GM21825 (cell line): ENCODE results near the gene NKAIN1.
"Not testable (repeated sequence)": the region's sequence is repeated elsewhere in the genome, so short reads cannot be mapped to it uniquely, and the experiment has no call there.

Experiments
- ATAC-seq: cut with Tn5 transposase; IDR thresholded peaks from one replicate; pipeline ENCODE4 v1.9.1; 2021; ENCODE audit warnings: mild to moderate bottlenecking, moderate library complexity; ENCODE audit not compliant: unreplicated experiment

The NKAIN1 gene

DNA sequence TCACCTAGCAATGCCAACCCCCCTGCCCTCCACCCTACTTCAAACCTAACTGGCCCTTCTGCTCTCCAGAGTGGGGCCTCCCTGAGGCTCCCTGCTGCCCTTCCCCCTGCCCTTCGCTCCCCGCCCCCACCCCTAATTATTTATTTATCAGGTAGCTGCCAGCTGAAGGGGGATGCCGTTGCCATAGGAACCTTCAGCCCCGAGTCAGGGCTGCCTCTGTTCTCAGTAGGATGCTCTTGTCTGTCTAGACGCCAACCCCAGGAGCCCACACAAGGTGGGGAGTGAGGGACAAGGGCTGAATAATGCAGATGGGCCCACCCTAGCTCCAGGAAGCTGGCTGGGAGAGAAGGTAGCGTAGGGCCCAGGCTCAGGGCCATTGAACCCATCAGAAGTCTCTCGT, 41.1 kb downstream of the NKAIN1 start:
- ATAC-seq = no peak

DNA sequence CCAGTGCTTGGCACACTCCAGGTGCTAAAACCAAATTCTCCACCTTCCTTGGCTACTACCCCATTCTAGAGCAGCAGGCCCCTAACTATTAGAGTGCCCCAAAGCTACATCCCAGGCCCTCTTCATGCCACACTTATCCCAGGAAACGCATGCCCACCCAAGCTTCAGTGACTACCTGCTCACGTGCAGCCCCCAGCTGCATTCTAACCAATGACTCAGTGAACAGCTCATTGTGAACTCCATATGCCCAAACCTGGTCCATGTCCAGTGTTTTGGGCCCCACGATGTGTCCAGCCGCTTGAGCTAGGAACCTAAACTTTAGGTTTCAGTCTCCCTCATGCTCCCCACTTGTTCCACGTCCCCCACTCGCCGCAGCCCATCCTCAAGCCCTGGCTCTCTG, 41.5 kb downstream of the NKAIN1 start:
- ATAC-seq = no peak

DNA sequence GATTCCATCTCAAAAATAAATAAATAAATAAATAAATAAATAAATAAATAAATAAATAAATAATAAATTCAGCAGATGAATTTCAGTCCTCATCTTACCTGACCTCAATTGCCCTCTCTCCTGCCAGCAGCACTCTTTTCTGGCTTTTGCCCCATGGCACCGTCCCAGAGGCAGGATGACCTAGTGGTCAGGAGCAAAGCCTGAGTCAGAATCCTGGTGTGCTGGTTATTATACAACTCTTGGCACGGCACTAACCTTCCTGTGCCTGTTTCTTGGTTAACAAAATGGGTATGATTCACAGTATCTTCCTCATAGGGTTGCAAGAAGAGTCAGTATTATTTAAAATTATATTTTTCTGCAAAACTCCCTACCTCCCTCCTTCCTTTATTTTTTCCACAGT, 43.0 kb downstream of the NKAIN1 start:
- no peak for ATAC-seq

DNA sequence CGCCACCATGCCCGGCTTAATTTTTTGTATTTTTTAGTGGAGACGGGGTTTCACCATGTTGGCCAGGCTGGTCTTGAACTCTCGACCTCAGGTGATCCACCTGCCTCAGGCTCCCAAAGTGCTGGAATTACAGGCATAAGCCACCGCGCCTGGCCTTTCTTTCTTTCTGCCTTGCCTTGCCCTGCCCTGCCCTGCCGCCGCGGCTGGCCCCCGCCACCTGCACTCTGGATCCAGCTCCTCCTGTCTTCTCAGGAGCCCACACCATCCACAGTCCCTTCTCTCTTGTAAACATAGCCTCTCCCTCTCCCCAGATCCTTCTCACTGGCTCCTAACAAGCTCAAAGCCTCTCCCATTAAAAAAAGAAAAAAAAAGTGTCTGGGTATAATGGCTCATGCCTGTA, 44.4 kb downstream of the NKAIN1 start:
- not testable (repeated sequence) for ATAC-seq

DNA sequence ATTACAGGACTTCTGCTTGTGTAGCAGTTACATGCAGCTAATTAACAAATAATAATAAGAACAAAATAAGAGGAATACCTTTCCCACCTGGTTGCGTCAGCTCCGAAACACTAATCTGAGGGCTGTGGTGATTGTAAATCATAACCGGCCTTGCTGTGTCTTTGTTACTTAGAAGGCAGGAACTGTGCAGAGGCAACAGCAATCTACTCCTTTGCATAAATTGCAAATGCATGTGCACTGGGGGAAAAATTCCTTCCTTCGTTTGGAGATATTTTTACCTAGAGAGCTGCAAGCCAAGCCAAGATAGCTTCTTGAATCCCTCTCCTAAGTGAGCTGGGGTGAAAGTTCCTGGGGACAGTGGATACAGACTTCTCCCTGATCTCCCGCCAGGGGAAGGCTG, 46.0 kb downstream of the NKAIN1 start:
- ATAC-seq = no peak

DNA sequence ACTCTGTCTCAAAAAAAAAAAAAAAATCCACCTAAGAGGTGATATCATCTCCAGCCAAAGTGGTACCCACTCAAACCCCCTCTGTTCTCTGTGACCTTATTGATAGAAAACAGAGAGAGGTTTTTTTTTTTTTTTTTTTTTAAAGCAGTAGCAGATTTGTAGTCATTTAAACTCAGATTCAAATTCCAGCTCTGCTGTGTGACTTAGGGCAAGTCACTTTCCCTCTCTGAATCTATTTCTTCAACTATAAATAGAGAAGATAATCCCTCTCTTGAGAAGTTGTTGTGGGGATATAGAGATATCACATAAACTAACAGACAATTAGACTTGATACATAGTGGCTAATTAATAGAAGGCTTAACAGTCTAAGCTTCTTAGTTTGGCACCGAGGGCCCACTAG, 48.4 kb downstream of the NKAIN1 start:
- no peak for ATAC-seq

DNA sequence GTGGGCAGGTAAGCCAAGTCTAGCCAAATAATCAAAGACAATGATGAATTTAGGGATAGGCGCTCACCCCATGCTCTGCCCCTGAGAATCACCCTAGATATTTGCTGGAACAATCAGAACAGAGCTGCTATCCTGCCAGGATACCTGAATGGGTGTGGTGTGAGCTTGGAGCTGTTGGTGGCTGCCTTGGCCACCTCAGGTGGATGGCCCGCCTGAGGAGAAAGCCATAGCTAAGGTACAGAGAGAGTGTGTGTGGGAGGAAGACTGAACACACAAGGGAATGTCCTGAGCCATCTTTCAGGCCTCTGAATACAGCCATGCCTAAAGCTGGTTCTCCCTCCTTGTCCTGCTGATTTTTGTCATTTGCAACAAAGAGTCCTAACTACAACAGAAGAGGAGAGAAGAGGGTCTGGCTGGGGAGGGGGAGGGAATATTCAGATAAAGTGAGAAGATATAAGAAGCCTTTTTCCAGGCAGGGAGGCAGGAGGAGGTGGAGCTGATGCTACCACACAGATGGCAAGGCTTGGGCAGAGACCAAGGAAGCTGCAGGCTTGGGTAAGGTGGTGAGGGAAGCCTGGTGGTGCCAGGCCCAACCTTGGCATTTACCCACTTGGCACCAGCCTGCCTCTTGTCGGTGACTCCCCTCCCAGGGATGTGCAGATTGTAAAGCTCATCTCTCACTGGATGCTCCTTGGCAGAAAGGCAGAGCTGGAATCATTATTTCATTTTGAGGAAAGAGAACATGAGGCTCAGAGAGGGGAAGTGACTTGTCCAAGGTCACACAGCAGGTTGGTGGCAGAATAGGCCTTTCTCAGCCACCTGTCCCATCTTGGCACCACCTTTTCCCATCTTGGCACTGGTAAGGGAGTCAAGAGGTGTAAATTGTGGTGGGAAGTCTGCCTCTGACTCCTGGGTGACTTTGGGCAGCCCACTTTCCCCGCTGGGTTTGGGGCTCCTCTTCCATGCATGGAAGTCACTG, 49.7 kb downstream of the NKAIN1 start:
- no peak for ATAC-seq

DNA sequence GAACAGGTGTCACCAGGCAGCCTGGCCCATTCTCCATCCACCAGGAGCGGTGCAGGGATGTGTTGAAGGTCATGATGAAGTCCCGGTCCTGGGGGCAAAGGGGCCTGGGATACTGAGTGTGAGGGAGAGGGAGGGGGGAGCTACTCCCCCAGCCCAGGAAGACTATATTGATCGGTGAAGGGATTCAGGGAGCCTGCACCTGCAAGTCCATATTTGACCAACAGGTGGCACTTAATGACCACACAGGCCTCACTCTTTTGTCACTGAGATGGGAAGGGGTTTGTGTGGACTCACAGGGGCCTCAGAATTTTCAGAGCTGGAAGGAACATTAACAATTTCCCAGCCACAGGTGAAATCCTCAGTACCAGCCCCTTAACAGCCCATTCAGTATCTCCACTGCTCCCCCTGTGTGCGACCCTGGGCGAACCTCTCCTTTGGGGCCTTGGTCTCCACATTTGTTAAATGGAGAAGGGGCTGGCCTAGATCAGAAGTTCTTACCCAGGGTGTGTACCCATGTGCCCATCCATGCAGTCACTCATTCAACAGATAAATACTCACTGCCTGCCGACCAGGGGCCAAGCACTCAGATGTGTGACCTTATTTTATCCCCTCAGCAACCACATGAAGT, 55.6 kb downstream of the NKAIN1 start:
- no peak for ATAC-seq

DNA sequence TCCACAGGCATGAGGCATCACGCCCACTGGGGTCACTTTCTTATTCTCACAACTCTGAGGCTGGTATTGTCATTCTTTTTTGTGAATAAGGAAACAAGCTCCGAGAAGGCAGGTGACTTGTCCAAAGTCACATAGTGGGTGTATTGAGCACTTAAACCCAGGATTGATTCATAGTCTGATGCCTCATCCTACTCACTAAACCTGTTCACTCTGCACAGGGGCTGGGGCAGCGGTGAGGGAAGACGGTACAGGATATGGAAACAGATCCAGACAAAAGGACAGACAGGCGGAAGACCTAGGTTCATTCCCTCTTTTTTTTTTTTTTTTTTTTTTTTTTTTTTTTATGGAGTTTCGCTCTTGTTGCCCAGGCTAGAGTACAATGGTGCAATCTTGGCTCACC, 56.6 kb downstream of the NKAIN1 start:
- ATAC-seq = no peak

DNA sequence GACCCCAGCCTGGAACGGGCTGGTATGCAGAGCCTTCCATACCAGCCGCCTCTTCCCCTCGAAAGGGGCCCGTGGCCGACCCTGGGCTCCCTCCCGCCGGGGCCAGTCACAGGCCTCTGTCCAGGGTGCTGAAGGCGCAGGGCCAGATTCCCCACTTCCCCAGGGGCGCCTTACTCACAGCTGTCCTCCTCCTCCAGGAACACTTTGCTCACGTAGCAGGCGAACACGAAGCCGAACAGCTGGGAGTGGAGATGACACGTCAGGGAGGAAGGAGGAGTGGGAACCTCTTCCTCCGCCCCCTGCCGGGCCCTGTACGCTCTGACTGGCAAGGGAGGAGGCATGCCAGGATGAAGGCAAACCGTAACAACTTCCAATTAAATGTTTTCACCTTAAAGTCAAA, 57.3 kb downstream of the NKAIN1 start:
- ATAC-seq = no peak

DNA sequence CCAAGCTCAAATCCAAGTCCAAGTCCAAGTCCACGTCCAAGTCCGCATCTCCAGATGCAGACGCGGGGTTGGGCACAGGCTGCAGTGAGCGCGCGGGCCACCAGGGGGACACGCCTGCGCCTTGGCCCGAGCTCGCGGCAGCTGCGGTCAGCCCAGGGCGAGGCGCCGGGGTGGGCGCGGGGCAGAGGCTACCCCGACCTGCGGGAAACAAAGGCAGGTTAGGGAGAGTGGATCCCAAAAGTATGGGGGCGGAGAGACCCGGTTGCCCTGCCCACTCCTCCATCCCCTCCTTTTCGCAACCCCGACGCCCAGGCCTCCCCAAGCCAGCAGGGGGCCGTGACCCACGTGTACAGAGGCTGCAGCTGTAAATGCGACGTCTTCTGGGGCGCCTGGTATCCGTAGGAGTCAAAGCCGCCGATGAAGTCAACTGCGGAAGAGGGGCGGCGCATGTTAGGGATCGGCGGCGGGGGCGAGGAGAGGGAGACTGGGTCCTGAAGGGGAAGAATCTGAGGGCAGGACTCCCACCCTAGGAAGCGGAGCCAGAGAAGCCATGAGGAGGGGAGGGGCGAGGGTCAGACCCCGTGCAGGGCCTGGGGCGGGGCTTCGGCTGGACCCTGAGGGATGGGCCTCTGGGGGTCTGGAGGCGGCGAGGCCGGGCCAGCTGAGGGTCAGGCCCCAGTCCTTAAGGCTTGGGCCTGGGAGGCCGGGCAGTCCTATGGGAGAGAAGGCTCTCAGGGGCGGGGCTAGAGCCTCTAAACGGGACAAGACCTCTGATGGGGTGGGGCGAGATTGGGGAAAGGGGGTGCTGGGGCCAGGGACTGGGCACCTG, 58.0 kb downstream of the NKAIN1 start:
- ATAC-seq = no peak

DNA sequence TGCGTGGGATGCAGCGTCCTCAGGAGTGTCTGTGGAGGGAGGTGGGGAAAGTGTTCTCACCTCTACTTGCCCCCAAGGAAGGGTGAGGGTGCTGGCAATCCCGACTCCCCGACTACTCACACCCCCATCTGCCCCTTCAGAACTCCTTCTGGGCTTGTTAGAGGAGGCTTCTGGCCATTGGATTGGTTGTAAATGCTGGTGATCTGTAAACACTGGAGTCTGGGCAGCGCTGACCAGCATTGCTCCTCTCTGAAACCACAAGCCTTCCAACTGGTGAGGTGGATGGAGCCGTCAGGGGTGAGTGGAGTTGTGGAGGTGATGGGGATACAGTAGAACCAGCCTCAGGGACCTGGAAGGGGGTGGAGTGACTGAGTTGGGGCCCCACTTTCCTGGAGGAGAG, 59.3 kb downstream of the NKAIN1 start:
- ATAC-seq = no peak

DNA sequence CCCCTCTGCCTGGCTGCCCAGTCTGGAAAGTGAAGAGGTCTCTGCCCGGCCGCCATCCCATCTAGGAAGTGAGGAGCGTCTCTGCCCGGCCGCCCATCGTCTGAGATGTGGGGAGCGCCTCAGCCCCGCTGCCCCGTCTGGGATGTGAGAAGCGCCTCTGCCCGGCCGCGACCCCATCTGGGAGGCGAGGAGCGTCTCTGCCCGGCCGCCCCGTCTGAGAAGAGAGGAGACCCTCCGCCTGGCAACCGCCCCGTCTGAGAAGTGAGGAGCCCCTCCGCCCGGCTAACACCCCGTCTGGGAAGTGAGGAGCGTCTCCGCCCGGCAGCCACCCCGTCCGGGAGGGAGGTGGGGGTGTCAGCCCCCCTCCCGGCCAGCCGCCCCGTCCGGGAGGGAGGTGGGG, 63.4 kb downstream of the NKAIN1 start:
- not testable (repeated sequence) for ATAC-seq

DNA sequence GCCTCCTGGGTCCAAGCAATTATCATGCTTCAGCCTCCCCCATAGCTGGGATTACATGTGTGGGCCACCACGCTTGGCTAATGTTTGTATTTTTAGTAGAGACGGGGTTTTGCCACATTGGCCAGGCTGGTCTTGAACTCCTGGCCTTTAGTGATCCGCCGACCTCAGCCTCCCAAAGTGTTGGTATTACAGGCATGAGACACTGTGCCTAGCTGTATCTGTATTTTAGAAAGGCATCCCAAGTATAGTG, 69.3 kb downstream of the NKAIN1 start:
- no peak for ATAC-seq

DNA sequence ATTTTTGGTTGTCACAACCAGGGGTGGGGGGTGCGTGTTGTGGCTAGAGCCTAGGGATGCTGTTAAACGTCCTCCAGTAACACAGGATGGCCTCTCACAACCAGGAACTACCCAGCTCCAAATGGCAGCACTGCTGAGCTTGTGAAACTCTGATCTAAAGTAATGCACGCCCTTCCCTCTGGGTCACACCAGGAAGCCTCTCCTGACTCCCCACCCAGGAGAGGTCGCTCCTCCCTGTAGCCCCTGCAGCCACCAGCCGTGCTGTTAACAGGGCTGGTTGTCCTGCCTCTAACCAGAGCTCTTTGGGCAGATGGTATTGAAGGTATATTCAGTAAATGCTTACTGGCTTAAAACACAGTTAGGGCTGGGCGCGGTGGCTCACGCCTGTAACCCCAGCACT, 73.2 kb downstream of the NKAIN1 start:
- ATAC-seq = no peak

DNA sequence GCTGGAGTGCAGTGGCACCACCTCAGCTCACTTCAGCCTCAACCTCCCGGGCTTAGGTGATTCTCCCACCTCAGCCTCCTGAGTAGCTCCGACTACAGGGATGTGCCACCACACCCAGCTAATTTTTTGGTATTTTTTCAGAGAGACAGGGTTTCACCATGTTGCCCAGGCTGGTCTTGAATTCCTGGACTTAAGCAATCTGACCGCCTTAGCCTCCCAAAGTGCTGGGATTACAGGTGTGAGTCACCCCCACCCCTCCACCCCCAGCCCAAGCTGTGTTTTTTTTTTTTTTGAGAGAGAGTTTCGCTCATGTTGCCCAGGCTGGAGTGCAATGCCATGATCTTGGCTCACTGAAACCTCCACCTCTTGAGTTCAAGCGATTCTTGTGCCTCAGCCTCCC, 75.4 kb downstream of the NKAIN1 start:
- ATAC-seq = no peak

DNA sequence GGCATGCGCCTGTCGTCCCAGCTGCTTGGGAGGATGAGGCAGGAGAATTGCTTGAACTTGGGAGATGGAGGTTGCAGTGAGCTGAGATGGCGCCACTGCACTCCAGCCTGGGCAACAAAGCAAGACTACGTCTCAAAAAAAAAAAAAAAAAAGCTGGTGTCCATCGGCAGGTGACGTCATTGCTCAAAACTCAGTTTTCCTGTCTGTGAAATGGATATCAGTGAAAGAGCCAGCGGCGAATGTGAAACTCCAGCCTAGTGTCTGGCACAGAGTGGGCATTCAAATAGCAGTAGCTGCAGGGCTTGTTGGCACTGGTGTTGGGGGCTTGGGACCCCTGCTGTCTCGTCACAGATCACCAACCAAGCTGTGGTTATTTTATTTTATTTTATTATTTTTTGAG, 75.8 kb downstream of the NKAIN1 start:
- no peak for ATAC-seq

DNA sequence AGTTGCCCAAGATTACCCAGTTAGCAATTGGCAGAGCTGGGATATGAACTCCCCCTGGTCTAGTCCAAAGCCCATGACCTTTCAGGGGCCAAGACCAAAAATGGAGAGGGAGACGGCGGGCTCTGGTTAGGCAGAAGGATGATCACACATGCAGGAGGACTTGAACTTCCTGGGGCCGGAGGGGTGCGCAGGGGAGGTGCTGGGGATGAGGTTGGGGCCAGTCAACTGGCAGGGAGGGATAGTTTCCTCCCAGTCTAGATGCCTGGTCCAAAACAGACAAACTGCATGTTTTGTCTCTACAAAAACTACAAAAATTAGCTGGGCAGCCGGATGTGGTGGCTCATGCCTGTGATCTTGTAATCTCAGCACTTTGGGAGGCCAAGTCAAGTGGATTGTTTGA, 78.1 kb downstream of the NKAIN1 start:
- no peak for ATAC-seq

DNA sequence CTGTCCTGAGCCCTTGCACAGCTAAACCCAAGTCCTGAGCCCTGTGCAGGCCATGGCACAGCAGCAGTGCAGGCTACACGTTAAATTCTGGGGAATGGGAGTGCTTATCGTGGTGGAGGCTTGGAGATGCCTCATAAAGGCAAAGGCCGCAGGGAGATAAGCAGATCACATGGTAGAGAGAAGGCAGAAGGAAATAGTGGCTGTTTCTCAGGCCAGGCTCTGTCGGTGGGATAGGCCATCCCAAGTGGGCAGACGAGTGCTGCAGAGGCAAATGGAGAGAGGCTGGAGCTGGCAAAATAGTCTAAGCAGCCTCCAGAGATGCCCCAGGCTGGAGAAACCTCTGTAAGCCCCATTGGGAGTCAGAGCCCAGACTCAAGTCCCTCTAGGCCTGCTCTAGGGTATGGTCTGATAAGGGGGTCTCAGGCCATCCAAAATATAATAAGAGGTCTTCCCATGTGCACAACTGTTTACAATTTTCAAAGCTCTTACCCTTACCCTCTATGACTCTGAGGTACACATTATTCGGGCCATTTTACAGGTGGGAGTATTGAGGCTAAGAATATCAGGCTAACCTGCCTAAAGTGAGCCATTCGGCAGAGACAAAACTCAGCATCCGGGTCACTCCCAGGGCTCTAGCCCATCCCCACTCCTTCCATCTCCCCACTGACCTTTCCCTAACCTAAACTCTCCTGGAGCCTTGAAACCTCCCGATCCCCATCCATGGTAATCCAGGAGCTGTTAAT, 79.6 kb downstream of the NKAIN1 start:
- ATAC-seq = no peak

DNA sequence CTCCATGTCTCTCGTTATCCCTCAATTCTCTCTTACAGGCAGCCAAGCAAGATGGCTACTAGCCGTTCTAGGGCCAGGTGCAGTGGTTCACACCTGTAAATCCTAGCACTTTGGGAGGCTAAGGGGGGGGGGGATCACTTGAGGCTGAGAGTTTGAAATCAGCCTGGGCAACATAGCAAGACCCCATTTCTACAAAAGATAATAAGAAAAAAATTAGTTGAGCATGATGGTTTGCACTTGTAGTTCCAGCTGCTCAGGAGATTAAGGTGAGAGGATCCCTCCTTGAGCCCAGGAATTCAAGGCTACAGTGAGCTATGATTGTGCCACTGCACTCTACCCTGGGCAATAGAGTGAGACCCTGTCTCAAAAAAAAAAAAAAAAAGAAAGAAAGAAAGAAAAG, 80.4 kb downstream of the NKAIN1 start:
- ATAC-seq = no peak

DNA sequence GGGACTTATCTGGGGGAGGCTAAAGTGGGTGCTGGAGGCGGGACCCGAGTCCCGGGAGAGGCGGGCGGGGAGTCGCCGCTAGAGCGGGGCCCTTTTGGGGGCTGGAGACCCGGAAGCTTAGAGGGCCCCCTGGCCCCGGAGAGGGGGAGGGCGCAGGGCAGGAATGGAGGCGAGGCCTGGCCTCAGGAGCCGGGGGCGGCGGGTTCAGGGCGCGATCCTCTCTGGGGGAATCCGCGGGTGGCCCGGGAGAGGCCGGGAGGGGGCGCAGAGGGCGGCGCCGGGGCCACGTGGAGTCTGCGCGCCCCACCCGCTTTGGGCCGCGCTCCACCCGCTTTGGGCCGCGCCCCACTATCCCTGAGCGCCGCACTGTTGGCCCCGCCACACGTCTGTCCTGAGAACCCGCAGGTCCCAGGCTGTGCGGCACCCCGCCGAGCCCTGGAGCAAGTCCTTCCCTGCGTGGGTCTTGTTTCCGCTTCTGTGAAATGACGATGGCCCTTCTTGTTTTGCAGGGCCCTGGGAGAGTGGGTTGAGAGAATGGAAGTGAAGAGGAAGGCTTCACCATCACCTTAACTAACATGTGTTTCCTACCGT, 84.4 kb downstream of the NKAIN1 start:
- peak; percentile 77 for ATAC-seq
